CD14-positive monocyte (primary cell): ENCODE measurements around the gene CYP2J2. TPM values are rescaled to one million over a fixed set of nuclear protein-coding genes. Genes with fewer than 3 reads are reported as not detected.

ENCODE experiments used
- DNase-seq, 3 donors: peaks; one replicate each; pipeline ENCODE4 v3.0.0-alpha.2; 2011 to 2022
- H2AFZ ChIP-seq: 2 replicates; pipeline ENCODE4 v1.6.0; 2012; ENCODE audit warnings: mild to moderate bottlenecking, low read depth, low read length, inconsistent platforms; ENCODE audit not compliant: insufficient read depth, poor library complexity, severe bottlenecking
- H3K27ac ChIP-seq, 2 donors: 1 replicate in 1 of 2; 2 replicates in 1 of 2; pipeline ENCODE4 v1.5.1; 2012 to 2013; ENCODE audit warnings: low read length in 2 of 2, control low read depth in 1 of 2, inconsistent platforms in 1 of 2, low read depth in 1 of 2, mild to moderate bottlenecking in 1 of 2
- H3K27me3 ChIP-seq, 2 donors: one replicate each; pipeline versions ENCODE4 v1.6.0 to v1.6.1; 2011 to 2013; ENCODE audit warnings: low read length in 2 of 2; ENCODE audit not compliant: control insufficient read depth in 2 of 2, insufficient read depth in 2 of 2
- H3K36me3 ChIP-seq, 2 donors: replicated peaks in 1 of 2; 1 replicate in 1 of 2; 2 replicates in 1 of 2; pipeline versions ENCODE4 v1.5.1 to v1.6.1; 2012 to 2013; ENCODE audit warnings: low read length in 2 of 2, control low read depth in 1 of 2, inconsistent platforms in 1 of 2, mild to moderate bottlenecking in 1 of 2; ENCODE audit not compliant: insufficient read depth in 2 of 2, control insufficient read depth in 1 of 2
- H3K4me1 ChIP-seq, 2 donors: 1 replicate in 1 of 2; 2 replicates in 1 of 2; pipeline versions ENCODE4 v1.5.1 to v1.6.1; 2012 to 2013; ENCODE audit warnings: low read length in 2 of 2, control low read depth in 1 of 2, inconsistent platforms in 1 of 2, mild to moderate bottlenecking in 1 of 2, moderate library complexity in 1 of 2; ENCODE audit not compliant: insufficient read depth in 2 of 2, control insufficient read depth in 1 of 2
- H3K4me2 ChIP-seq: replicated peaks from 2 replicates; pipeline ENCODE3; 2012; ENCODE audit warnings: low read length, moderate library complexity, mild to moderate bottlenecking; ENCODE audit not compliant: poor library complexity, severe bottlenecking; ENCODE audit errors: extremely low read depth
- H3K4me3 ChIP-seq, 3 experiments: fragments of 200-600 bp in 1 of 3; sonication (generic) in 1 of 3; replicated peaks in 1 of 3; 1 replicate in 2 of 3; 2 replicates in 1 of 3; pipeline ENCODE4 v1.5.1; 2011 to 2013; ENCODE audit warnings: low read length in 3 of 3, mild to moderate bottlenecking in 3 of 3, control low read depth in 2 of 3, low read depth in 2 of 3, inconsistent platforms in 1 of 3, moderate library complexity in 1 of 3
- H3K79me2 ChIP-seq: 2 replicates; pipeline ENCODE4 v1.6.0; 2012; ENCODE audit warnings: mild to moderate bottlenecking, control low read depth, inconsistent platforms, low read length, moderate library complexity; ENCODE audit not compliant: insufficient read depth
- H3K9ac ChIP-seq: 2 replicates; pipeline ENCODE4 v1.6.0; 2017; ENCODE audit warnings: low read length, mild to moderate bottlenecking; ENCODE audit not compliant: insufficient read depth, poor library complexity, severe bottlenecking
- H3K9me3 ChIP-seq, 2 donors: replicated peaks in 1 of 2; 1 replicate in 1 of 2; 2 replicates in 1 of 2; pipeline versions ENCODE4 v1.5.1 to v1.6.1; 2012 to 2013; ENCODE audit warnings: low read length in 2 of 2, control low read depth in 1 of 2; ENCODE audit not compliant: control insufficient read depth in 1 of 2, insufficient read depth in 1 of 2
- H4K20me1 ChIP-seq: 2 replicates; pipeline ENCODE4 v1.6.0; 2012; ENCODE audit warnings: mild to moderate bottlenecking, low read length, control low read depth, moderate library complexity; ENCODE audit not compliant: insufficient read depth
- H3K27ac Mint-ChIP-seq, 7 donors: one replicate each; pipeline ENCODE4 v1.8.0; 2020; ENCODE audit warnings: mild to moderate bottlenecking in 7 of 7, mixed read lengths in 7 of 7, moderate library complexity in 6 of 7, inconsistent platforms in 2 of 7
- H3K27me3 Mint-ChIP-seq, 3 donors: one replicate each; pipeline ENCODE4 v1.8.0; 2021 to 2022; ENCODE audit warnings: low read depth in 3 of 3, mild to moderate bottlenecking in 3 of 3, mixed read lengths in 3 of 3, moderate library complexity in 3 of 3, inconsistent platforms in 1 of 3
- H3K36me3 Mint-ChIP-seq, 2 donors: one replicate each; pipeline ENCODE4 v1.8.0; 2020; ENCODE audit warnings: mixed read lengths in 2 of 2, inconsistent platforms in 1 of 2, mild to moderate bottlenecking in 1 of 2
- H3K4me1 Mint-ChIP-seq: one replicate; pipeline ENCODE4 v1.8.0; 2020; ENCODE audit warnings: mild to moderate bottlenecking, mixed read lengths
- H3K4me3 Mint-ChIP-seq, 2 donors: one replicate each; pipeline ENCODE4 v1.8.0; 2020; ENCODE audit warnings: mild to moderate bottlenecking in 2 of 2, mixed read lengths in 2 of 2, moderate library complexity in 1 of 2
- H3K9me3 Mint-ChIP-seq, 7 donors: one replicate each; pipeline ENCODE4 v1.8.0; 2020 to 2022; ENCODE audit warnings: mixed read lengths in 7 of 7, mild to moderate bottlenecking in 6 of 7, moderate library complexity in 6 of 7, inconsistent platforms in 2 of 7
- WGBS: methylation state at CpG from one replicate; pipeline ENCODE4 v1.1.5; 2013; ENCODE audit warnings: missing lambda C conversion rate; ENCODE audit not compliant: insufficient coverage; 5-methylcytosine and 5-hydroxymethylcytosine counted together
- intact Hi-C, 2 donors: fragments of 100-400 bp; cut with micrococcal nuclease; formaldehyde crosslinking; loops; one replicate each; pipeline versions ENCODE4 v1.15.0 to v1.15.1; 2023
- polyA minus RNA-seq: library from RNA; depleted of rRNA, polyadenylated mRNA; stranded (reverse); fragments of >200 nt; gene quantifications from 2 replicates; pipeline ENCODE4 v1.2.3, GENCODE V29; 2012
- polyA plus RNA-seq, 3 donors: library from polyadenylated mRNA; depleted of rRNA in 1 of 3; unstranded in 2 of 3; stranded (reverse) in 1 of 3; fragments of 300-500 nt in 2 of 3; fragments of >200 nt in 1 of 3; fragmentation: Illumina TruSeq in 2 of 3; gene quantifications; 1 replicate in 2 of 3; 2 replicates in 1 of 3; pipeline ENCODE4 v1.2.3, GENCODE V29; 2012 to 2021
- total RNA-seq, 12 experiments: library from RNA in 1 of 12; stranded (reverse) in 1 of 12; fragments of 120-200 nt in 1 of 12; gene quantifications; one replicate each; pipeline ENCODE4 v1.2.4 and lab custom pipeline; 2013 to 2026; ENCODE audit warnings: mixed read lengths in 6 of 12, inconsistent platforms in 1 of 12
- TF ChIP-seq, protein P1 (sequence below): fragments of 200-600 bp; IDR thresholded peaks from one replicate; pipeline ENCODE4 v1.8.0; 2022; ENCODE audit warnings: antibody characterized with exemption, mild to moderate bottlenecking

The CYP2J2 gene
- total RNA-seq (2013): 0.02 TPM
- polyA plus RNA-seq (not detected), polyA minus RNA-seq (not detected in 2 replicates), total RNA-seq (lab: John Stamatoyannopoulos, UW) (0 to 2.0 (median 0.11) reads per million in 11 experiments)

GRCh38 chr1:59926381-59927123 lies at the start of gene CYP2J2:
Gene CYP2J2, minus strand, starts transcription at chr1:59926773. Its CDS starts 27 bp downstream, at chr1:59926746.
- Mint-ChIP-seq H3K36me3 (no peaks in the 10 kb centered on the region), H3K4me1 (peaks cover 14% of the 10 kb centered on the region), H3K4me3 (peak within 1 kb of the TSS; percentile 76 to 94), H3K9me3 (peaks cover 4 to 21% (median 13%) of the 10 kb centered on the region in 7 donors), H3K27ac (no peak within 1 kb of the TSS), H3K27me3 (peaks cover 14 to 25% (median 23%) of the 10 kb centered on the region in 3 donors)
- Histone ChIP-seq H3K27ac (no peak within 1 kb of the TSS), H2AFZ (peak within 1 kb of the TSS; percentile 80), H4K20me1 (no peaks in the 10 kb centered on the region), H3K4me3 (peak within 1 kb of the TSS; percentile 41 to 78 (median 43)), H3K79me2 (no peaks in the 10 kb centered on the region), H3K9me3 (no peaks in the 10 kb centered on the region), H3K9ac (peak within 1 kb of the TSS; percentile 48), H3K36me3 (no peaks in the 10 kb centered on the region), H3K4me2 (peak within 1 kb of the TSS; percentile 88), H3K4me1 (peaks cover 7 to 8% of the 10 kb centered on the region in 2 donors), H3K27me3 (peaks cover 11 to 34% of the 10 kb centered on the region in 2 donors)
- TF ChIP-seq, protein P1, sequence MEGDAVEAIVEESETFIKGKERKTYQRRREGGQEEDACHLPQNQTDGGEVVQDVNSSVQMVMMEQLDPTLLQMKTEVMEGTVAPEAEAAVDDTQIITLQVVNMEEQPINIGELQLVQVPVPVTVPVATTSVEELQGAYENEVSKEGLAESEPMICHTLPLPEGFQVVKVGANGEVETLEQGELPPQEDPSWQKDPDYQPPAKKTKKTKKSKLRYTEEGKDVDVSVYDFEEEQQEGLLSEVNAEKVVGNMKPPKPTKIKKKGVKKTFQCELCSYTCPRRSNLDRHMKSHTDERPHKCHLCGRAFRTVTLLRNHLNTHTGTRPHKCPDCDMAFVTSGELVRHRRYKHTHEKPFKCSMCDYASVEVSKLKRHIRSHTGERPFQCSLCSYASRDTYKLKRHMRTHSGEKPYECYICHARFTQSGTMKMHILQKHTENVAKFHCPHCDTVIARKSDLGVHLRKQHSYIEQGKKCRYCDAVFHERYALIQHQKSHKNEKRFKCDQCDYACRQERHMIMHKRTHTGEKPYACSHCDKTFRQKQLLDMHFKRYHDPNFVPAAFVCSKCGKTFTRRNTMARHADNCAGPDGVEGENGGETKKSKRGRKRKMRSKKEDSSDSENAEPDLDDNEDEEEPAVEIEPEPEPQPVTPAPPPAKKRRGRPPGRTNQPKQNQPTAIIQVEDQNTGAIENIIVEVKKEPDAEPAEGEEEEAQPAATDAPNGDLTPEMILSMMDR: no peak
- WGBS: 2% methylated on average over 40 of the region's 42 CpGs
- DNase-seq: peak in 1 of 3 donors; percentile 4
- intact Hi-C loops: no loop called here

GRCh38 chr1:59973719-59974118 lies 47.1 kb upstream of the CYP2J2 start:
- Mint-ChIP-seq H3K27me3 (peaks cover 0 to 6% (median 2%) of the 10 kb centered on the region in 3 donors), H3K36me3 (no peaks in the 10 kb centered on the region), H3K27ac (no peak overlapping the region), H3K4me1 (peaks cover 8% of the 10 kb centered on the region), H3K9me3 (no peaks in the 10 kb centered on the region), H3K4me3 (no peak overlapping the region)
- Histone ChIP-seq H3K27ac (no peak overlapping the region), H3K36me3 (no peaks in the 10 kb centered on the region), H2AFZ (no peak overlapping the region), H3K79me2 (no peaks in the 10 kb centered on the region), H3K4me3 (no peak overlapping the region), H3K4me2 (no peak overlapping the region), H3K4me1 (peaks cover 0 to 5% of the 10 kb centered on the region in 2 donors), H3K9ac (no peak overlapping the region), H3K9me3 (no peaks in the 10 kb centered on the region), H4K20me1 (no peaks in the 10 kb centered on the region), H3K27me3 (peaks cover 0 to 4% of the 10 kb centered on the region in 2 donors)
- TF ChIP-seq, protein P1: no peak
- WGBS: no CpG with 5 or more reads among the region's 1 CpG
- DNase-seq: no peak
- intact Hi-C loops: loop anchor here in 1 of 2 donors (10.0 kb wide), 1 partner anchor 1061 kb away; no protein-coding TSS in a partner anchor
